GM23338 (cell line): Measurements from ENCODE around the gene RBPJ. TPM values are rescaled to one million over a fixed set of nuclear protein-coding genes. Genes with fewer than 3 reads are reported as not detected.

ENCODE experiments used
- ATAC-seq: fragments of 200-7000 bp; cut with Tn5 transposase; 3 replicates; pipeline ENCODE4 v1.9.1; 2020
- DNase-seq: peaks from one replicate; pipeline ENCODE4 v3.0.0-alpha.2; 2015; ENCODE audit warnings: low spot score
- H2AFZ ChIP-seq: fragments of 200-600 bp; sonication (generic); 2 replicates; pipeline ENCODE4 v1.8.0; 2016; ENCODE audit warnings: antibody characterized with exemption, mild to moderate bottlenecking, moderate library complexity
- H3F3A ChIP-seq: fragments of 200-600 bp; sonication (generic); replicated peaks from 2 replicates; pipeline ENCODE4 v1.8.0; 2017; ENCODE audit warnings: antibody characterized with exemption, mixed run types, low read depth
- H3K27ac ChIP-seq: fragments of 200-600 bp; sonication (generic); 2 replicates; pipeline ENCODE4 v1.6.1; 2016; ENCODE audit warnings: low read depth
- H3K27me3 ChIP-seq: fragments of 200-600 bp; sonication (generic); 2 replicates; pipeline ENCODE4 v1.8.0; 2016; ENCODE audit warnings: mild to moderate bottlenecking, mixed run types, moderate library complexity; ENCODE audit not compliant: insufficient read depth
- H3K36me3 ChIP-seq: fragments of 200-600 bp; sonication (generic); 2 replicates; pipeline ENCODE4 v1.8.0; 2016; ENCODE audit warnings: mild to moderate bottlenecking; ENCODE audit not compliant: insufficient read depth
- H3K4me1 ChIP-seq: fragments of 200-600 bp; sonication (generic); 2 replicates; pipeline ENCODE4 v1.8.0; 2016; ENCODE audit warnings: mild to moderate bottlenecking, moderate library complexity; ENCODE audit not compliant: insufficient read depth
- H3K4me2 ChIP-seq: fragments of 200-600 bp; sonication (generic); 2 replicates; pipeline ENCODE4 v1.7.1; 2017; ENCODE audit warnings: mixed run types
- H3K4me3 ChIP-seq: fragments of 200-600 bp; sonication (generic); 2 replicates; pipeline ENCODE4 v1.6.1; 2016; ENCODE audit warnings: mixed run types
- H3K79me2 ChIP-seq: fragments of 200-600 bp; sonication (generic); replicated peaks from 2 replicates; pipeline ENCODE4 v1.8.0; 2017; ENCODE audit warnings: mild to moderate bottlenecking; ENCODE audit not compliant: insufficient read depth
- H3K9me2 ChIP-seq: fragments of 200-600 bp; sonication (generic); 2 replicates; pipeline ENCODE4 v1.8.0; 2017; ENCODE audit not compliant: insufficient read depth
- H4K20me1 ChIP-seq: fragments of 200-600 bp; sonication (generic); replicated peaks from 2 replicates; pipeline ENCODE4 v1.8.0; 2017; ENCODE audit warnings: mild to moderate bottlenecking; ENCODE audit not compliant: insufficient read depth
- H3K27ac Mint-ChIP-seq: 2 replicates; pipeline ENCODE4 v1.8.0; 2020; ENCODE audit warnings: inconsistent platforms, mild to moderate bottlenecking, moderate library complexity, mixed read lengths
- H3K27me3 Mint-ChIP-seq: 3 replicates; pipeline ENCODE4 v1.8.0; 2022; ENCODE audit warnings: low read depth, mild to moderate bottlenecking, moderate library complexity, mixed read lengths, inconsistent platforms; ENCODE audit not compliant: insufficient read depth, poor library complexity
- H3K36me3 Mint-ChIP-seq: 3 replicates; pipeline ENCODE4 v1.8.0; 2021; ENCODE audit warnings: low read depth, mild to moderate bottlenecking, inconsistent platforms, moderate library complexity, mixed read lengths
- H3K4me1 Mint-ChIP-seq: 3 replicates; pipeline ENCODE4 v1.8.0; 2020; ENCODE audit warnings: mild to moderate bottlenecking, inconsistent platforms, mixed read lengths
- H3K4me3 Mint-ChIP-seq: 3 replicates; pipeline ENCODE4 v1.8.0; 2021; ENCODE audit warnings: moderate library complexity, mild to moderate bottlenecking, inconsistent platforms, mixed read lengths
- H3K9me3 Mint-ChIP-seq: 3 replicates; pipeline ENCODE4 v1.8.0; 2020; ENCODE audit warnings: moderate library complexity, mild to moderate bottlenecking, inconsistent platforms, mixed read lengths
- CTCF ChIP-seq, 2 experiments: fragments of 200-600 bp in 1 of 2; sonication (generic) in 1 of 2; conservative IDR thresholded peaks; 2 replicates each; pipeline versions ENCODE4 v1.5.1 to v1.6.1; 2016 to 2017; ENCODE audit warnings: antibody characterized with exemption in 2 of 2, low read depth in 2 of 2, mild to moderate bottlenecking in 2 of 2, moderate library complexity in 1 of 2
- EZH2phosphoT487 ChIP-seq: fragments of 200-600 bp; sonication (generic); IDR thresholded peaks from one replicate; pipeline ENCODE4 v1.8.1; 2018; ENCODE audit warnings: antibody characterized with exemption; ENCODE audit not compliant: unreplicated experiment
- NANOG ChIP-seq: IDR thresholded peaks from 2 replicates; pipeline ENCODE4 v1.6.1; 2016; ENCODE audit warnings: antibody characterized with exemption, borderline replicate concordance
- POLR2AphosphoS5 ChIP-seq: IDR thresholded peaks from 2 replicates; pipeline ENCODE4 v1.6.1; 2016; ENCODE audit warnings: antibody characterized with exemption, low read depth
- ZNF331 ChIP-seq: fragments of 250-450 bp; sonication (Bioruptor Pico); IDR thresholded peaks from 2 replicates; pipeline ENCODE4 v1.5.0; 2020; ENCODE audit warnings: low read depth, mild to moderate bottlenecking, moderate library complexity
- ZNF462 ChIP-seq: fragments of 250-450 bp; sonication (Bioruptor Pico); IDR thresholded peaks from 2 replicates; pipeline ENCODE4 v1.5.0; 2020; ENCODE audit warnings: mild to moderate bottlenecking, moderate library complexity
- polyA plus RNA-seq: library from polyadenylated mRNA; unstranded; fragments of >200 nt; fragmentation: Nextera tagmentation; extraction: Ambion mirVana; gene quantifications from 2 replicates; pipeline ENCODE4 v1.2.1, GENCODE V29; 2016
- total RNA-seq: library from RNA; depleted of rRNA; stranded (reverse); fragments of >200 nt; shearing (Covaris generic); gene quantifications from 2 replicates; pipeline ENCODE4 v1.2.3, GENCODE V29; 2014
- TF ChIP-seq, protein P1 (sequence below): IDR thresholded peaks from 2 replicates; pipeline ENCODE4 v1.6.1; 2016; ENCODE audit warnings: antibody characterized with exemption

The RBPJ gene
- total and polyA plus RNA-seq, 2 experiments from 2014 or later: 212 to 457 TPM

DNA sequence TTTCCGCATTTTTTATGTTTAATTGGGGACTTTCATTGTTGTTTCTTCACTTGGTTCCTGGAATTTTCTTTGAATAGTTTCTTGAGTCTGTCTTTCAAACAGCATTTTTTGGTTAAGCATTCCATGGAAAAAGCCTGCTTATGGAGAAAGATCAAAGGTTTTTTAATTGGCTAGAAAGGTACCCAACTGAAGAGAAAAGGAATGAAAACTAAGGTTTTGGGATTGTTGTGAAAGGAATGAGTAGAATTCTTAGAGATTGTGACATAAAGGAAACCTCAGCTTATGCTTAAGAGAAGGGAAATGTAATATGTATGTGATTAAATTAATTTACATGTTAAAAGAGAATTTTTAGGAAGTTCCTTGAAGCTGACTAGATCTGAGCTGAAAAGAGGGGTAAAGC is 86.7 kb downstream of the RBPJ start (continued):
- no peak for TF ChIP-seq ZNF462 (CRISPR knock-in tag)

DNA sequence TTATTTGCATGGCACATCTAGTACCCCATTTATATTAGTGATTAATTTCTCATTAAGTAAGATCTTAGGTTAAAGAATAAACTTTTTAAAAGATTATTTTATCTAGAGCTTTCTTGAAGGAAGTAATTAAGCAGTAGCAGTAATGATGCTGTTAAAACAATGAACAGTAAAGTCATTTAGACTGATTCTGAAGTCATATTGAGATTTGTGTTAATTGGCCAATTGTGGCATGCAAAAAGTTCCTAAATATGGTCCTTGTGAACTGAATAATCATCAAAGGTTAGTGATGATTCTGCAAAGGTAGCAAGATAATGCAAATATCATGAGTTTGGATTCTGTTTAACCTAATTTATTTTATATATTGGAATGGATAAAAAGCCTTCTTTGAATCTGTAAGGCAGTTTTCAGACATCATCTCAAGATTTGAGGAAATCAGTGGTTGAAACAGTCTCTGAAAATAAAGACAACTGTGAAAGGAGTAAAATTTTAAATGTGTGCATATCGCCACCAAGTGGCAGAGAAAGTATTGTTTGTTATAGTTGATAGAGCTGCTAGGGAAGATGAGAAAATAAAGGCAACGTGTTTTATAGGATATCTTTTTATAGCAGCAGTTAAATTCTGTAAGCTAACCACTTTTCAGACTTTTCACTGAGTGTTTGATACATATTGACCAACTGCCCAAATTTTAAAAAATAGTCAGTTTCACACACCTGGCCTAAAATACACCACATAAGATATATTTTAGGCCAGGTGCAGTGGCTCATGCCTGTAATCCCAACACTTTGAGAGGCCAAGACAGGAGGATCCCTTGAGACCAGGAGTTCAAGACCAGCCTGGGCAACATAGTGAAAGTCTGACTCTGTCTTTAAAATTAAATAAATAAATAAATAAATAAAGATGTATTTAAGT is 89.8 kb downstream of the RBPJ start:
- no peaks in the 10 kb centered on the region for H3F3A ChIP-seq
- H4K20me1 ChIP-seq: no peaks in the 10 kb centered on the region
- peaks cover 7% of the 10 kb centered on the region for H3K36me3 ChIP-seq
- H2AFZ ChIP-seq: no peak overlapping the region
- H3K9me3 Mint-ChIP-seq: peaks cover 20% of the 10 kb centered on the region
- H3K4me2 ChIP-seq: no peak overlapping the region
- peaks cover 13% of the 10 kb centered on the region for H3K4me1 Mint-ChIP-seq
- H3K27me3 Mint-ChIP-seq: peaks cover 4% of the 10 kb centered on the region
- H3K27ac Mint-ChIP-seq: no peak overlapping the region
- H3K4me3 Mint-ChIP-seq: no peak overlapping the region
- ATAC-seq (peak; percentile 57), DNase-seq (peak; percentile 65)
- H3K4me1 ChIP-seq: peaks cover 22% of the 10 kb centered on the region
- H3K4me3 ChIP-seq: no peak overlapping the region
- H3K27ac ChIP-seq: no peak overlapping the region
- TF ChIP-seq POLR2AphosphoS5: no peak
- TF ChIP-seq ZNF331: no peak
- TF ChIP-seq NANOG: no peak
- no peak for TF ChIP-seq EZH2phosphoT487
- TF ChIP-seq, protein P1, sequence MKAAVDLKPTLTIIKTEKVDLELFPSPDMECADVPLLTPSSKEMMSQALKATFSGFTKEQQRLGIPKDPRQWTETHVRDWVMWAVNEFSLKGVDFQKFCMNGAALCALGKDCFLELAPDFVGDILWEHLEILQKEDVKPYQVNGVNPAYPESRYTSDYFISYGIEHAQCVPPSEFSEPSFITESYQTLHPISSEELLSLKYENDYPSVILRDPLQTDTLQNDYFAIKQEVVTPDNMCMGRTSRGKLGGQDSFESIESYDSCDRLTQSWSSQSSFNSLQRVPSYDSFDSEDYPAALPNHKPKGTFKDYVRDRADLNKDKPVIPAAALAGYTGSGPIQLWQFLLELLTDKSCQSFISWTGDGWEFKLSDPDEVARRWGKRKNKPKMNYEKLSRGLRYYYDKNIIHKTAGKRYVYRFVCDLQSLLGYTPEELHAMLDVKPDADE: no peak
- peak; percentile 59 to 72 for TF ChIP-seq CTCF (conservative IDR thresholded peaks at IDR 0.05; ENCODE audit: low read depth in 2 of 2)
- H3K9me2 ChIP-seq: no peaks in the 10 kb centered on the region
- H3K79me2 ChIP-seq: peaks cover 83% of the 10 kb centered on the region
- H3K27me3 ChIP-seq: no peaks in the 10 kb centered on the region
- peaks cover 56% of the 10 kb centered on the region for H3K36me3 Mint-ChIP-seq
